HG03521 (cell line): ENCODE data around the gene CCDC92.
"Not testable (repeated sequence)": the region's sequence is repeated elsewhere in the genome, so short reads cannot be mapped to it uniquely, and the experiment has no call there.

Experiments
- ATAC-seq: cut with Tn5 transposase; IDR thresholded peaks from one replicate; pipeline ENCODE4 v1.9.1; 2021; ENCODE audit warnings: mild to moderate bottlenecking, moderate library complexity; ENCODE audit not compliant: unreplicated experiment

The CCDC92 gene

GRCh38 chr12:123912415-123913380 is 59.9 kb downstream of the CCDC92 start:
- ATAC-seq, result no peak

- ATAC-seq, result not testable (repeated sequence)
Observed at GRCh38 chr12:123911672-123912409, 60.8 kb downstream of the CCDC92 start.

GRCh38 chr12:123910761-123911193 is 61.9 kb downstream of the CCDC92 start:
- no peak for ATAC-seq

- no peak for ATAC-seq
Observed at GRCh38 chr12:123910057-123910456, 62.6 kb downstream of the CCDC92 start.

- ATAC-seq, result no peak
Observed at GRCh38 chr12:123908884-123909725, 63.5 kb downstream of the CCDC92 start.

- ATAC-seq, result no peak
Observed at GRCh38 chr12:123907726-123908476, 64.7 kb downstream of the CCDC92 start.

- ATAC-seq, result no peak
Observed at GRCh38 chr12:123906711-123907420, 65.8 kb downstream of the CCDC92 start.

- ATAC-seq, result no peak
Observed at GRCh38 chr12:123905319-123905925, 67.2 kb downstream of the CCDC92 start.

GRCh38 chr12:123903301-123904065 is 69.1 kb downstream of the CCDC92 start:
- no peak for ATAC-seq

GRCh38 chr12:123902821-123903220 is 69.8 kb downstream of the CCDC92 start:
- ATAC-seq, result no peak

- no peak for ATAC-seq
Observed at GRCh38 chr12:123900871-123901376, 71.7 kb downstream of the CCDC92 start.

- ATAC-seq, result no peak
Observed at GRCh38 chr12:123899368-123899767, 73.3 kb downstream of the CCDC92 start.

GRCh38 chr12:123898673-123899072 is 74.0 kb downstream of the CCDC92 start:
- ATAC-seq, result no peak

GRCh38 chr12:123897221-123897620 is 75.4 kb downstream of the CCDC92 start:
- ATAC-seq, result no peak

GRCh38 chr12:123896767-123897166 is 75.9 kb downstream of the CCDC92 start:
- no peak for ATAC-seq

GRCh38 chr12:123895451-123895850 is 77.2 kb downstream of the CCDC92 start:
- no peak for ATAC-seq

- no peak for ATAC-seq
Observed at GRCh38 chr12:123894823-123895345, 77.7 kb downstream of the CCDC92 start.

- ATAC-seq, result no peak
Observed at GRCh38 chr12:123893276-123893675, 79.4 kb downstream of the CCDC92 start.
